OCI-LY3 (cell line): ENCODE results near the gene STMP1.

Experiments used
- EZH2phosphoT487 ChIP-seq: fragments of 200-600 bp; shearing (Covaris generic); IDR thresholded peaks from 2 replicates; pipeline ENCODE4 v1.6.1; 2018; ENCODE audit warnings: antibody characterized with exemption, mixed run types, low read depth
- TF ChIP-seq, protein P1 (sequence below): fragments of 200-600, 300-600 bp; sonication (generic); IDR thresholded peaks from 2 replicates; pipeline ENCODE4 v1.5.1; 2014; ENCODE audit warnings: antibody characterized with exemption, low read length, low read depth

DNA sequence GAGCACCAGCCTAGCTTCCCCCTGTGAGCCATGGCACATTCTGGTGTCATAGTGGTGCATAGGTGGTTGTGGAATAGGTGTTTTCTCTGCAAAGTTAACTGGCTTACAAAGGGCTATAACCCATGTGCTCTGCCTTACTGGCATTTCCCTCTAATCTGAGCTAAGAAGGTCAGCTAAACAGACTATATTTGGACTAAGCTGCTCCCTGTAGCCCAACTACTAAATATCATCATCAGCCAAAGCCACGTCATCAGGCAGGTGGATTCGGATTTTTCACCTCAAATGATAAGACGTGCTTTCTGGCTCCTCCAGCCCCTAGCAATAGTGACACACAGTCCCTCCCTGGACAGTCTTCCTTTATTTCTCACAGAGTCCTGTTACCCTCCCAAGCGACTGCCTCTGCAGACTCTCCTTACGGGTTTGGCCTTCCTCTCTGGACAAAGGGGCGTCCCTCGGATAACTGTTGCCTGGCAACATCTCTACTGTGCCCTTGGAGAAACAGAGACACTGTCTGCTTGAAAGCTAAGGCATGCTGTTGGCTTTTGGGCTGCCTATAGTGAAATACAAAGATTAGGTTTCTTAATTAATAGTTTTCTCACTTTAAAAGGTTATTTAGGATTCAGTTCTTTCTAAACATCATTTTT is 56.6 kb downstream of the STMP1 start:
- TF ChIP-seq, protein P1, sequence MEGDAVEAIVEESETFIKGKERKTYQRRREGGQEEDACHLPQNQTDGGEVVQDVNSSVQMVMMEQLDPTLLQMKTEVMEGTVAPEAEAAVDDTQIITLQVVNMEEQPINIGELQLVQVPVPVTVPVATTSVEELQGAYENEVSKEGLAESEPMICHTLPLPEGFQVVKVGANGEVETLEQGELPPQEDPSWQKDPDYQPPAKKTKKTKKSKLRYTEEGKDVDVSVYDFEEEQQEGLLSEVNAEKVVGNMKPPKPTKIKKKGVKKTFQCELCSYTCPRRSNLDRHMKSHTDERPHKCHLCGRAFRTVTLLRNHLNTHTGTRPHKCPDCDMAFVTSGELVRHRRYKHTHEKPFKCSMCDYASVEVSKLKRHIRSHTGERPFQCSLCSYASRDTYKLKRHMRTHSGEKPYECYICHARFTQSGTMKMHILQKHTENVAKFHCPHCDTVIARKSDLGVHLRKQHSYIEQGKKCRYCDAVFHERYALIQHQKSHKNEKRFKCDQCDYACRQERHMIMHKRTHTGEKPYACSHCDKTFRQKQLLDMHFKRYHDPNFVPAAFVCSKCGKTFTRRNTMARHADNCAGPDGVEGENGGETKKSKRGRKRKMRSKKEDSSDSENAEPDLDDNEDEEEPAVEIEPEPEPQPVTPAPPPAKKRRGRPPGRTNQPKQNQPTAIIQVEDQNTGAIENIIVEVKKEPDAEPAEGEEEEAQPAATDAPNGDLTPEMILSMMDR = no peak
- no peak for TF ChIP-seq EZH2phosphoT487
